Upper lobe of left lung (tissue), 6 donors: ENCODE results near the gene SUCLG2. TPM values are rescaled to one million over a fixed set of nuclear protein-coding genes. Genes with fewer than 3 reads are reported as not detected.

Source experiments
- ATAC-seq, 2 donors: fragments of 200-7000 bp; cut with Tn5 transposase; one replicate each; pipeline ENCODE4 v1.9.1; 2022; ENCODE audit warnings: mild to moderate bottlenecking in 2 of 2, moderate library complexity in 2 of 2; ENCODE audit not compliant: low FRiP score in 2 of 2
- DNase-seq, 2 donors: peaks; one replicate each; pipeline ENCODE4 v3.0.0-alpha.2; 2019 to 2020
- H3K27ac ChIP-seq, 4 donors: fragments of 200-600 bp; sonication (generic); one replicate each; pipeline ENCODE4 v1.5.1; 2016 to 2019
- H3K27me3 ChIP-seq, 4 donors: fragments of 200-600 bp; sonication (generic); one replicate each; pipeline ENCODE4 v1.5.1; 2017 to 2019
- H3K36me3 ChIP-seq, 4 donors: fragments of 200-600 bp; sonication (generic); one replicate each; pipeline ENCODE4 v1.5.1; 2016 to 2019
- H3K4me1 ChIP-seq, 4 donors: fragments of 200-600 bp; sonication (generic); one replicate each; pipeline ENCODE4 v1.5.1; 2018 to 2019
- H3K4me3 ChIP-seq, 4 donors: fragments of 200-600 bp; sonication (generic); one replicate each; pipeline ENCODE4 v1.5.1; 2017 to 2019; ENCODE audit warnings: mild to moderate bottlenecking in 2 of 4, moderate library complexity in 1 of 4
- H3K9me3 ChIP-seq, 4 donors: fragments of 200-600 bp; sonication (generic); one replicate each; pipeline ENCODE4 v1.5.1; 2018 to 2019
- EP300 ChIP-seq, 4 donors: sonication (generic); formaldehyde crosslinking; IDR thresholded peaks; one replicate each; pipeline ENCODE4 v1.5.1; 2017; ENCODE audit warnings: antibody characterized with exemption in 4 of 4, control low read depth in 2 of 4
- POLR2A ChIP-seq, 4 donors: fragments of 450-650 bp; IDR thresholded peaks; one replicate each; pipeline ENCODE4 v1.5.1; 2016 to 2017; ENCODE audit warnings: antibody characterized with exemption in 4 of 4, mild to moderate bottlenecking in 2 of 4
- POLR2AphosphoS5 ChIP-seq, 2 donors: sonication (generic); formaldehyde crosslinking; IDR thresholded peaks; one replicate each; pipeline ENCODE4 v1.5.1; 2017; ENCODE audit warnings: antibody characterized with exemption in 2 of 2
- WGBS, 2 donors: methylation state at CpG; one replicate each; pipeline ENCODE4 v1.1.5; 2017 to 2018; 5-methylcytosine and 5-hydroxymethylcytosine counted together
- total RNA-seq, 6 donors: library from RNA; depleted of rRNA in 4 of 6; stranded (reverse); fragments of >200 nt in 4 of 6; gene quantifications; one replicate each; pipeline versions ENCODE4 v1.1.0 to v1.2.1, GENCODE V29; 2016 to 2021
- TF ChIP-seq, protein P1 (sequence below), 6 experiments: fragments of 450-650 bp in 4 of 6; fragments of 200-600 bp in 2 of 6; sonication (generic) in 2 of 6; IDR thresholded peaks; one replicate each; pipeline ENCODE4 v1.5.1; 2016 to 2019; ENCODE audit warnings: antibody characterized with exemption in 6 of 6
- donor health status: DM: no; HTN: no; CAD: no; lungs with moderate emphysema.
- donor health status: DM: no; HTN: yes; CAD: no; lungs with severe emphysema.

The SUCLG2 gene
- total RNA-seq, 6 donors from 2014 or later, result 36.7 to 69.3 (median 50.8) TPM

- WGBS, 2 donors, result 96 to 98% methylated on average over 5 of the region's 5 CpGs
- Histone ChIP-seq H3K27ac (no peak overlapping the region), H3K27me3 (no peaks in the 10 kb centered on the region), H3K36me3 (no peaks in the 10 kb centered on the region), H3K4me3 (no peak overlapping the region), H3K4me1 (no peaks in the 10 kb centered on the region), H3K9me3 (no peaks in the 10 kb centered on the region)
- TF ChIP-seq, protein P1, sequence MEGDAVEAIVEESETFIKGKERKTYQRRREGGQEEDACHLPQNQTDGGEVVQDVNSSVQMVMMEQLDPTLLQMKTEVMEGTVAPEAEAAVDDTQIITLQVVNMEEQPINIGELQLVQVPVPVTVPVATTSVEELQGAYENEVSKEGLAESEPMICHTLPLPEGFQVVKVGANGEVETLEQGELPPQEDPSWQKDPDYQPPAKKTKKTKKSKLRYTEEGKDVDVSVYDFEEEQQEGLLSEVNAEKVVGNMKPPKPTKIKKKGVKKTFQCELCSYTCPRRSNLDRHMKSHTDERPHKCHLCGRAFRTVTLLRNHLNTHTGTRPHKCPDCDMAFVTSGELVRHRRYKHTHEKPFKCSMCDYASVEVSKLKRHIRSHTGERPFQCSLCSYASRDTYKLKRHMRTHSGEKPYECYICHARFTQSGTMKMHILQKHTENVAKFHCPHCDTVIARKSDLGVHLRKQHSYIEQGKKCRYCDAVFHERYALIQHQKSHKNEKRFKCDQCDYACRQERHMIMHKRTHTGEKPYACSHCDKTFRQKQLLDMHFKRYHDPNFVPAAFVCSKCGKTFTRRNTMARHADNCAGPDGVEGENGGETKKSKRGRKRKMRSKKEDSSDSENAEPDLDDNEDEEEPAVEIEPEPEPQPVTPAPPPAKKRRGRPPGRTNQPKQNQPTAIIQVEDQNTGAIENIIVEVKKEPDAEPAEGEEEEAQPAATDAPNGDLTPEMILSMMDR (IDR thresholded peaks at IDR 0.05), result no peak
- TF ChIP-seq POLR2A (IDR thresholded peaks at IDR 0.05), result no peak
- no peak for TF ChIP-seq EP300 (IDR thresholded peaks at IDR 0.05)
- TF ChIP-seq POLR2AphosphoS5 (IDR thresholded peaks at IDR 0.05), result no peak
- ATAC-seq (no peak), DNase-seq (no peak)
These were observed 192.2 kb downstream of the SUCLG2 start for GRCh38 chr3:67462187-67462586.

DNA sequence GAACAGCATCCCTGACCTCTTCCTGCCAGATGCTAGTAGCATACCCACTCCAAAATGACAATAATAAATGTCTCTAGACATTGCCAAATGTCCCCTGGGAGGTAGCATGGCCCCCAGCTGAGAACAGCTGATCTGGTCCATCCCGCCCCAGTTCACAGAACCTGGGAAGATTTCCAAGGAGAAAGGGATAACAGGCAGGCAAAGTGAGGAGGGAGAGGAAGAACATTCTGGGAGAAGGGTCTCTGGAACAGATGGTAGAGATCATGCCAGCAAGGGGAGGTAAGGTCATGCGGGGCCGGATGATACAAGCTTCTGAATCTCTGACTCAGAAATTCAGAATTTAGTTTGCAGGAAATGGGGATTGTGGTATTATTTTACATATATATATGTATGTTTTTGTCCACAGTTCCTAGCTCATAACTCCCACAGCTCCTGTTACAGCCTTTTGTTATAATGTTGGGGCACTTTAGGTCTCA, 192.7 kb downstream of the SUCLG2 start:
- Histone ChIP-seq H3K9me3 (no peaks in the 10 kb centered on the region), H3K27me3 (no peaks in the 10 kb centered on the region), H3K36me3 (no peaks in the 10 kb centered on the region), H3K4me3 (no peak overlapping the region), H3K27ac (no peak overlapping the region), H3K4me1 (no peaks in the 10 kb centered on the region)
- DNase-seq, result no peak
- 79 to 89% methylated on average over 3 of the region's 3 CpGs for WGBS, 2 donors
- TF ChIP-seq EP300 (IDR thresholded peaks at IDR 0.05) (no peak), POLR2A (IDR thresholded peaks at IDR 0.05) (no peak), POLR2AphosphoS5 (IDR thresholded peaks at IDR 0.05) (no peak)
- TF ChIP-seq, protein P1 (IDR thresholded peaks at IDR 0.05), result no peak
- no peak for ATAC-seq

DNA sequence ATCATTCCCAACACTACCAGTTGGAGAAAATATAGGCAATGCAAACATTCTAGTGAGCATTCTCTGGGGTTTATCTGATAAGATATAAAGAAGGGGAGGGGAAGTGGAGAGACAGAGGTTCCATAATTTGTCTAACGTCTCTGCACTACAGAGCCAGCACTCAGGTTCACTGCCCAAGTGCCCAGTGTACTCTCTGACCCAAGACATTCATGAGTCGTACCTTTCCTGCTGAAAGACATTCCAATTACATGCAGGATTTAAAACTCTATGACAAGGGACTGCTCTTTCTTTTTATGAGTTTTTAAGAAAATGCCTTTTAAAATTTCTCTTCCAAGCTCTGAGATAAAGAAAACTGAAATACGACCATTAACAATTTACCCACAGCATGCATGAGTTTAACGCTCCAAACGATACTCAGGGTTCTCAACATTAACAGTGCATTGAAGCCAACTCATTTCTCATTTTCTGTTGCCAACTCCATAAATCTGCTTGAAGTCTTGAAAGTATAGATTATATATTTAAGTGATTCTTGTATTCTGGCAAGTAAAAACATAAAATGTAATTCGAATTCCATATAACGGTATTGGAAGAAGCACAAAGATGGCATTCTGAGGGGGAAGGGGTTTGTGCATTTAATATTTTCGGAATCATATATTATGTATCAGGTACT, 193.4 kb downstream of the SUCLG2 start:
- 90% methylated on average over 8 of the region's 8 CpGs for WGBS, 2 donors
- no peak for DNase-seq
- no peak overlapping the region for H3K27ac ChIP-seq
- no peaks in the 10 kb centered on the region for H3K36me3 ChIP-seq
- no peak for ATAC-seq
- no peak overlapping the region for H3K4me3 ChIP-seq
- H3K27me3 ChIP-seq, result no peaks in the 10 kb centered on the region
- no peak for TF ChIP-seq POLR2A (IDR thresholded peaks at IDR 0.05)
- TF ChIP-seq, protein P1 (IDR thresholded peaks at IDR 0.05), result no peak
- H3K4me1 ChIP-seq, result no peaks in the 10 kb centered on the region
- H3K9me3 ChIP-seq, result no peaks in the 10 kb centered on the region

GRCh38 chr3:67459796-67460195, 194.6 kb downstream of the SUCLG2 start:
- Histone ChIP-seq H3K27ac (no peak overlapping the region), H3K4me3 (no peak overlapping the region), H3K27me3 (no peaks in the 10 kb centered on the region), H3K36me3 (no peaks in the 10 kb centered on the region), H3K4me1 (no peaks in the 10 kb centered on the region), H3K9me3 (no peaks in the 10 kb centered on the region)
- WGBS, 2 donors, result 85 to 88% methylated on average over 2 of the region's 2 CpGs
- TF ChIP-seq POLR2AphosphoS5 (IDR thresholded peaks at IDR 0.05), result no peak
- TF ChIP-seq, protein P1 (IDR thresholded peaks at IDR 0.05), result no peak
- no peak for TF ChIP-seq EP300 (IDR thresholded peaks at IDR 0.05)
- TF ChIP-seq POLR2A (IDR thresholded peaks at IDR 0.05), result no peak
- ATAC-seq, result no peak
- DNase-seq, result no peak
